HL-60 (cell line): ENCODE results near the gene KIFC1.
A peak's percentile ranks its signal among the peaks of the same experiment; 100 is the strongest.
"Not testable (repeated sequence)": the region's sequence is repeated elsewhere in the genome, so short reads cannot be mapped to it uniquely, and the experiment has no call there.

Experiments
- DNase-seq, 2 experiments: peaks; one replicate each; pipeline ENCODE4 v3.0.0-alpha.2; 2010 to 2020; ENCODE audit warnings: low read depth in 1 of 2, low spot score in 1 of 2
- H3K27ac ChIP-seq: fragments of 250-450 bp; sonication (Bioruptor Pico); replicated peaks from 2 replicates; pipeline ENCODE4 v1.5.1; 2020; ENCODE audit warnings: mild to moderate bottlenecking, moderate library complexity
- H3K27me3 ChIP-seq: fragments of 250-450 bp; sonication (Bioruptor Pico); 2 replicates; pipeline ENCODE4 v1.5.1; 2021; ENCODE audit warnings: mild to moderate bottlenecking, moderate library complexity; ENCODE audit not compliant: insufficient read depth, poor library complexity, severe bottlenecking
- H3K4me3 ChIP-seq: replicated peaks from 2 replicates; pipeline ENCODE4 v1.5.1; 2011; ENCODE audit warnings: mild to moderate bottlenecking, control low read depth, low read length; ENCODE audit not compliant: insufficient read depth
- CTCF ChIP-seq: IDR thresholded peaks from one replicate; pipeline ENCODE4 v1.5.1; 2011; ENCODE audit warnings: low read length, control low read depth, inconsistent platforms; ENCODE audit not compliant: insufficient read depth
- GABPA ChIP-seq: IDR thresholded peaks from 2 replicates; pipeline ENCODE4 v1.6.1; 2012; ENCODE audit warnings: low read depth
- POLR2AphosphoS5 ChIP-seq: IDR thresholded peaks from 2 replicates; pipeline ENCODE4 v1.6.1; 2012; ENCODE audit warnings: low read depth
- REST ChIP-seq: IDR thresholded peaks from 2 replicates; pipeline ENCODE4 v1.6.1; 2012; ENCODE audit warnings: low read depth; ENCODE audit not compliant: insufficient replicate concordance
- SPI1 ChIP-seq: IDR thresholded peaks from 2 replicates; pipeline ENCODE4 v1.6.1; 2012; ENCODE audit warnings: low read depth, mild to moderate bottlenecking, borderline replicate concordance

KIFC1 gene

GRCh38 chr6:33391922-33392594 lies 435 bp downstream of the KIFC1 start:
- no peaks in the 10 kb centered on the region for H3K27me3 ChIP-seq
- H3K4me3 ChIP-seq = peak overlapping the region; percentile 85
- no peak for DNase-seq
- H3K27ac ChIP-seq = peak overlapping the region; percentile 85
- TF ChIP-seq POLR2AphosphoS5 (no peak), REST (no peak)

- no peak for DNase-seq
- TF ChIP-seq REST (no peak), GABPA (0 out of 2 replicates have a peak, but pooled peaks have one; percentile 15)
- Histone ChIP-seq H3K27ac (peak overlapping the region; percentile 85), H3K4me3 (peak overlapping the region; percentile 85), H3K27me3 (no peaks in the 10 kb centered on the region)
These were observed 949 bp downstream of the KIFC1 start for GRCh38 chr6:33392595-33392948.

GRCh38 chr6:33392979-33393378 lies 1.4 kb downstream of the KIFC1 start:
- DNase-seq = no peak
- TF ChIP-seq REST = no peak
- peak; percentile 1; the same call in 1 of the 2 replicates for TF ChIP-seq SPI1
- TF ChIP-seq GABPA = no peak
- TF ChIP-seq CTCF = no peak
- no peak for TF ChIP-seq POLR2AphosphoS5
- Histone ChIP-seq H3K27me3 (no peaks in the 10 kb centered on the region), H3K27ac (peak overlapping the region; percentile 85), H3K4me3 (peak overlapping the region; percentile 85)

GRCh38 chr6:33397541-33397940 lies 5.9 kb downstream of the KIFC1 start:
- no peak for DNase-seq
- Histone ChIP-seq H3K4me3 (no peak overlapping the region), H3K27ac (no peak overlapping the region), H3K27me3 (no peaks in the 10 kb centered on the region)
- TF ChIP-seq GABPA (no peak), REST (no peak), SPI1 (no peak), POLR2AphosphoS5 (no peak), CTCF (no peak)

- not testable (repeated sequence) for H3K4me3 ChIP-seq, DNase-seq, H3K27me3 ChIP-seq, H3K27ac ChIP-seq
These were observed 7.0 kb downstream of the KIFC1 start for GRCh38 chr6:33398601-33399000.
